Measurements from ENCODE around the gene KCNJ12. TPM values are rescaled to one million over a fixed set of nuclear protein-coding genes. Genes with fewer than 3 reads are reported as not detected.

KCNJ12 gene
- total RNA-seq, 6 donors from 2014 or later: 1.2 to 3.8 (median 2.0) TPM

DNA sequence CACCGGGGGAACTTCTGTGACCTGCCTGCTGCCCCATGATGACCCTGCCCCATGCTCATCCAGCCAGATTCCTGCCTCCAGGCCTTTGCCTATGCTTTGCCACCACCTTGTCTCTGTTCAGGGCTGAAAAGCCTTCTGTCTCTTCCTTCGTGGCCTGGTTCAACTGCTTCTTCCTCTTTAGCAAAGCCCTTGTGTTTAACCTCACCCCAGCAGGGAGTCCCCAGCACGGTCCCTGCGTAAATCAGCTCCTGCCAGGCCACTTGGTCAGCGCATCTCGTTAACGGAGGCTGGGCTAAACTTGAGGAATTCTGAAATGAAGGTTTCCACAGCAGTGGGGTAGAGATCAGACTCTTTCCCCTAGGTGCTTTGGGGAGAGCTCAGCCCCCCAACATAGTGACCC, 16.1 kb upstream of the KCNJ12 start:
- TF ChIP-seq EP300 (IDR thresholded peaks at IDR 0.05) (no peak), POLR2AphosphoS5 (IDR thresholded peaks at IDR 0.05) (no peak), POLR2A (IDR thresholded peaks at IDR 0.05) (no peak)
- TF ChIP-seq, protein P1, sequence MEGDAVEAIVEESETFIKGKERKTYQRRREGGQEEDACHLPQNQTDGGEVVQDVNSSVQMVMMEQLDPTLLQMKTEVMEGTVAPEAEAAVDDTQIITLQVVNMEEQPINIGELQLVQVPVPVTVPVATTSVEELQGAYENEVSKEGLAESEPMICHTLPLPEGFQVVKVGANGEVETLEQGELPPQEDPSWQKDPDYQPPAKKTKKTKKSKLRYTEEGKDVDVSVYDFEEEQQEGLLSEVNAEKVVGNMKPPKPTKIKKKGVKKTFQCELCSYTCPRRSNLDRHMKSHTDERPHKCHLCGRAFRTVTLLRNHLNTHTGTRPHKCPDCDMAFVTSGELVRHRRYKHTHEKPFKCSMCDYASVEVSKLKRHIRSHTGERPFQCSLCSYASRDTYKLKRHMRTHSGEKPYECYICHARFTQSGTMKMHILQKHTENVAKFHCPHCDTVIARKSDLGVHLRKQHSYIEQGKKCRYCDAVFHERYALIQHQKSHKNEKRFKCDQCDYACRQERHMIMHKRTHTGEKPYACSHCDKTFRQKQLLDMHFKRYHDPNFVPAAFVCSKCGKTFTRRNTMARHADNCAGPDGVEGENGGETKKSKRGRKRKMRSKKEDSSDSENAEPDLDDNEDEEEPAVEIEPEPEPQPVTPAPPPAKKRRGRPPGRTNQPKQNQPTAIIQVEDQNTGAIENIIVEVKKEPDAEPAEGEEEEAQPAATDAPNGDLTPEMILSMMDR (IDR thresholded peaks at IDR 0.05): no peak
- no peak for DNase-seq
- no peaks in the 10 kb centered on the region for H3K9me3 ChIP-seq
- WGBS, 2 donors: 52 to 69% methylated on average over 7 of the region's 7 CpGs
- no peak overlapping the region for H3K27ac ChIP-seq
- peaks cover 5 to 14% (median 8%) of the 10 kb centered on the region in 4 donors for H3K4me1 ChIP-seq
- ATAC-seq (ENCODE audit: low FRiP score in 2 of 2): no peak
- no peaks in the 10 kb centered on the region for H3K27me3 ChIP-seq
- H3K36me3 ChIP-seq: no peaks in the 10 kb centered on the region
- H3K4me3 ChIP-seq: no peak overlapping the region

DNA sequence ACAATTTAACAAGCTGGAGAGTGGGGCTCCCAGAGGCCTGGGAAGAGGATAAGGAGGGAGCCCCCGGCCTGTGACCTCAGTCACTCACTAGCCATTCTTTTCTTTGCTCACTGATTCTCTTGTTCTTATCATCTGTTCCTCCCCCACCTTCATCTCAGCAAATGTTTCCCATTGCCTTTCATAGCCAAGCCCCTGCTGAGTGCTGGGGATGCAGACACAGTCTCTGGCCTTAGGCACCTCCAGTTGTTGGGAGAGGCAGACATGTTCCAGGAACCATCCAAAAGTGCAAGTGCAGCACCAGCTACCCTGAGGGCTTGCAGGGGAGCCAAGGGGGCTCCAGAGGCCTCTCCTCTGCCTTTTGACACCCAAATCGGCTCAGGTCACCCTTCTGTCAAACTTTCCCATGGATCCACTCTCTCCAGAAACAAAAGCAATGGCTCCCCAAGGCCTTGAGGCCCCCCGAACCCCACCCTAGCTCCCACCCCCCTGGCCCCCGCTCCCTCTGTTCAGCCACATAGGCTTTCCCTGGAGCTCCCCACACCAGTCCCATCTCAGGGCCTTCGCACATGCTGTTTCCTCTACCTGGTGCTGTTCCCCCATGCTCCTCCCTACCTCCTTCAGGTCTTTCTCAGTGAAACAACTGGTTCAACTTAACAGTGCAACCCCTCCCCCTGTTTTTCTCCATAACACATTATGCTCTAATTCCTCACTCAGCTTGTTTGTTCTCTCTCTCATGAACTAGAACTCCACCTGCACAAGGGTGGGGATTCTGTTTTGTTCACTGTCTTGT, 14.9 kb upstream of the KCNJ12 start:
- Histone ChIP-seq H3K4me3 (no peak overlapping the region), H3K27ac (no peak overlapping the region), H3K36me3 (no peaks in the 10 kb centered on the region), H3K9me3 (no peaks in the 10 kb centered on the region), H3K27me3 (no peaks in the 10 kb centered on the region), H3K4me1 (peaks cover 5 to 14% (median 8%) of the 10 kb centered on the region in 4 donors)
- no peak for DNase-seq
- no peak for TF ChIP-seq EP300 (IDR thresholded peaks at IDR 0.05)
- no peak for TF ChIP-seq POLR2AphosphoS5 (IDR thresholded peaks at IDR 0.05)
- TF ChIP-seq, protein P1 (IDR thresholded peaks at IDR 0.05): no peak
- no peak for TF ChIP-seq POLR2A (IDR thresholded peaks at IDR 0.05)
- no peak for ATAC-seq (ENCODE audit: low FRiP score in 2 of 2)
- 76 to 82% methylated on average over 5 of the region's 5 CpGs for WGBS, 2 donors

DNA sequence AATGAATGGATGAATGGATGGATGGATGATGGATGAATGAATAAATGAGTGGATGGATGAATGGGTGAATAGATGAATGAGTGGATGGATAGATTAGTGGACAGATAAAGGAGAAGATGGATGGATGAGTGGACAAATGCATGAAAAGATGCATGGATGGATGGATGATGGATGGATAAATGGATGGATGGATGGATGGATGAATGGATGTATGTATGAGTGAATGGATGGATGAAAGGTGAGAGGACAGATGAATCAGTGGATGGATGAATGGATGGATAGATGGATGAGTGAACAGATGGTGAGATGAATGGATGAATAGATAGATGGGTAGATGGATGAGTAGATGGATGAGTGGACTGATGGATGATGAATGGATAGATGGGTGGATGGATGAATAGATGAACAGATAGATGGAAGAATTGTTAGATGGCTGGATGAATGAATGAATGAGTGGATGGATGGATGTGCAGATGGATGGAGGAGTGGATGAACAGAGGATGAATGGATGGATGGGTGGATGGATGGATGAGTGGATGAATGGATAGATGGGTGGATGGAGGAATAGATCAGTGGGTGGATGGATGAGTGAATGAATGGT, 13.7 kb upstream of the KCNJ12 start:
- no peaks in the 10 kb centered on the region for H3K27me3 ChIP-seq
- DNase-seq (no peak), ATAC-seq (ENCODE audit: low FRiP score in 2 of 2) (no peak)
- H3K4me3 ChIP-seq: no peak overlapping the region
- TF ChIP-seq POLR2A (IDR thresholded peaks at IDR 0.05) (no peak), POLR2AphosphoS5 (IDR thresholded peaks at IDR 0.05) (no peak), EP300 (IDR thresholded peaks at IDR 0.05) (no peak)
- TF ChIP-seq, protein P1 (IDR thresholded peaks at IDR 0.05): no peak
- no peak overlapping the region for H3K27ac ChIP-seq
- peaks cover 5 to 14% (median 8%) of the 10 kb centered on the region in 4 donors for H3K4me1 ChIP-seq
- H3K9me3 ChIP-seq: no peaks in the 10 kb centered on the region
- H3K36me3 ChIP-seq: no peaks in the 10 kb centered on the region

DNA sequence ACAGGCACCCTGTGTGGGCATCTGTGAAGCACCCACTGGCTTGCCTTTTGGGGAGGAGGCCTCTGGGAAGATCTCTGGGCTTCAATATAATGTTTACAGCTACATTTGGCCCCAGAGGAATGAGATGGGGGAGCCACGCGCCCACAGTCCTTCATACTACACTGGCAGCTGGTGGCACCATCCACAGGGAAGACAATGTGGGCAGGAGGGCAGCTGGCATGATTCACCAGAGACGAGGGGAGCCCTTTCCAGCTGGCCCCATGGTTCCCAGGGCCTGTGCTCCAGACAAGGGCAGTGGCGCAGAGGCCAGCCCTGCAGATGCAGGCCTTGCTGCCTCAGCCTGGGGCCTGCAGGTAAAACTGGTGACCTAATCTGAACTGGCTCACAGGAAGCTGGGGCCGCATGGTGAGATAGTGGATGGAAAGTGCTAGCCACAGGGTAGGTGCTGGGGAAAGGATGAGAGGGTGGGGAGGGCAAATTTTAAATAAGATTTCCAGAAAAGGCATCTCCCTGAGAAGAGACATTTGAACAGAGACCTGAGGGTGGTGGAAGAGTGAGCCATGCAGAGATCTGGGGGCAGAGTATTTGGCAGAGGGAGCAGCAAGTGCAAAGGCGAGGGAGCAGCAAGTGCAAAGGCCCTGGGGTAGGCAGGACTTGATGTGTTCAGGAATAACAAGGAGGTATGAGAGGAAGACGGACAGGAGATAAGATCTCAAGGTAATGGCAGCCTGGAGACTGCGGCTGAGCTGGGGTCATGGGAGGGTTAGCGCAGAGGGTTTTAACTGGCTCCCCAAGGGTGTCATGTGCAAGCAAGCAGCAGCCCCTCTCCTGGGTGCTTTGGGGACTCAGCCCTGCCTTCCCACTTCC, 12.1 kb upstream of the KCNJ12 start:
- DNase-seq: no peak
- Histone ChIP-seq H3K4me3 (no peak overlapping the region), H3K27me3 (no peaks in the 10 kb centered on the region), H3K27ac (no peak overlapping the region), H3K9me3 (no peaks in the 10 kb centered on the region), H3K36me3 (no peaks in the 10 kb centered on the region), H3K4me1 (peaks cover 3 to 7% (median 4%) of the 10 kb centered on the region in 4 donors)
- WGBS, 2 donors: 87 to 90% methylated on average over 9 of the region's 9 CpGs
- TF ChIP-seq EP300 (IDR thresholded peaks at IDR 0.05) (no peak), POLR2A (IDR thresholded peaks at IDR 0.05) (no peak), POLR2AphosphoS5 (IDR thresholded peaks at IDR 0.05) (no peak)
- TF ChIP-seq, protein P1 (IDR thresholded peaks at IDR 0.05): no peak
- ATAC-seq (ENCODE audit: low FRiP score in 2 of 2): no peak
